GM12878 (cell line): ENCODE data around the gene HEATR1.

ENCODE experiments used
- FOXK2 ChIP-seq: fragments of 450-650 bp; IDR thresholded peaks from 2 replicates; pipeline ENCODE4 v1.6.1; 2017; ENCODE audit warnings: mild to moderate bottlenecking, moderate library complexity
- POLR2A ChIP-seq: IDR thresholded peaks from 2 replicates; pipeline ENCODE4 v1.6.1; 2011; ENCODE audit warnings: low read depth, mild to moderate bottlenecking, low read length
- RBBP5 ChIP-seq: fragments of 200-600 bp; sonication (generic); conservative IDR thresholded peaks from 2 replicates; pipeline ENCODE4 v1.6.1; 2016
- SIX5 ChIP-seq: IDR thresholded peaks from 2 replicates; pipeline ENCODE4 v1.6.1; 2011; ENCODE audit warnings: mild to moderate bottlenecking, low read depth, low read length, moderate library complexity; ENCODE audit not compliant: severe bottlenecking
- SREBF2 ChIP-seq: IDR thresholded peaks from 2 replicates; pipeline ENCODE4 v1.6.1; 2012; ENCODE audit warnings: mild to moderate bottlenecking, low read length
- TF ChIP-seq, protein P1 (sequence below): fragments of 450-650 bp; conservative IDR thresholded peaks from 2 replicates; pipeline ENCODE4 v1.6.1; 2017; ENCODE audit warnings: mild to moderate bottlenecking, moderate library complexity
- TF ChIP-seq, protein P2 (sequence below): IDR thresholded peaks from 2 replicates; pipeline ENCODE4 v1.6.1; 2011; ENCODE audit warnings: low read depth, low read length, improper control_type of control experiment, borderline replicate concordance
- TF ChIP-seq, protein P3 (sequence below), 3 experiments: IDR thresholded peaks in 2 of 3; conservative IDR thresholded peaks in 1 of 3; 2 replicates each; pipeline ENCODE4 v1.5.1; 2011; ENCODE audit warnings: low read depth in 3 of 3, low read length in 3 of 3, mild to moderate bottlenecking in 3 of 3, control low read depth in 2 of 3, moderate library complexity in 2 of 3, inconsistent platforms in 1 of 3, mixed read lengths in 1 of 3; ENCODE audit not compliant: control insufficient read depth in 2 of 3, insufficient read depth in 1 of 3; ENCODE audit errors: extremely low read depth in 1 of 3
- TF ChIP-seq, protein P4 (sequence below): fragments of 450-650 bp; IDR thresholded peaks from 2 replicates; pipeline ENCODE4 v1.6.1; 2017; ENCODE audit warnings: mild to moderate bottlenecking

DNA sequence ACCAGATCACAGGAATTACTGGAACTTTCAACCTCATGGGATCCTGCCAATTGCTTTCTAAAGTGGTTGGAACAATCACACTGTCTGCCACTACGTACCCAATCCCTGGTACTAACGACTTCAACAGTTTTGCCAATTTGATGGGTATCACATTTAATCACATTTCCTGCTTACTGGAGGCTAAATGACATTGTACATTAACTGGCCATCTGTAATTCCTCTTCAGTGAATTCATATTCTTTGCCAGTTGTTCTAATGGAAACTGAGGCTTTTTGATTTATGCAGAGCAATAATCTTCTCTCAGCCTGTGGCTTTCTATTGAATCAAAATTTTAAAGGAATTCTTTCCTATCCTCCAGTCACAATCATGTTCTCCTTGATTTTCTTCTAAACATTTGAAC lies 42.3 kb downstream of the HEATR1 start:
- TF ChIP-seq RBBP5 (no peak), POLR2A (no peak), SREBF2 (no peak), FOXK2 (no peak), SIX5 (no peak)
- TF ChIP-seq, protein P1, sequence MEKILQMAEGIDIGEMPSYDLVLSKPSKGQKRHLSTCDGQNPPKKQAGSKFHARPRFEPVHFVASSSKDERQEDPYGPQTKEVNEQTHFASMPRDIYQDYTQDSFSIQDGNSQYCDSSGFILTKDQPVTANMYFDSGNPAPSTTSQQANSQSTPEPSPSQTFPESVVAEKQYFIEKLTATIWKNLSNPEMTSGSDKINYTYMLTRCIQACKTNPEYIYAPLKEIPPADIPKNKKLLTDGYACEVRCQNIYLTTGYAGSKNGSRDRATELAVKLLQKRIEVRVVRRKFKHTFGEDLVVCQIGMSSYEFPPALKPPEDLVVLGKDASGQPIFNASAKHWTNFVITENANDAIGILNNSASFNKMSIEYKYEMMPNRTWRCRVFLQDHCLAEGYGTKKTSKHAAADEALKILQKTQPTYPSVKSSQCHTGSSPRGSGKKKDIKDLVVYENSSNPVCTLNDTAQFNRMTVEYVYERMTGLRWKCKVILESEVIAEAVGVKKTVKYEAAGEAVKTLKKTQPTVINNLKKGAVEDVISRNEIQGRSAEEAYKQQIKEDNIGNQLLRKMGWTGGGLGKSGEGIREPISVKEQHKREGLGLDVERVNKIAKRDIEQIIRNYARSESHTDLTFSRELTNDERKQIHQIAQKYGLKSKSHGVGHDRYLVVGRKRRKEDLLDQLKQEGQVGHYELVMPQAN, result no peak
- TF ChIP-seq, protein P2, sequence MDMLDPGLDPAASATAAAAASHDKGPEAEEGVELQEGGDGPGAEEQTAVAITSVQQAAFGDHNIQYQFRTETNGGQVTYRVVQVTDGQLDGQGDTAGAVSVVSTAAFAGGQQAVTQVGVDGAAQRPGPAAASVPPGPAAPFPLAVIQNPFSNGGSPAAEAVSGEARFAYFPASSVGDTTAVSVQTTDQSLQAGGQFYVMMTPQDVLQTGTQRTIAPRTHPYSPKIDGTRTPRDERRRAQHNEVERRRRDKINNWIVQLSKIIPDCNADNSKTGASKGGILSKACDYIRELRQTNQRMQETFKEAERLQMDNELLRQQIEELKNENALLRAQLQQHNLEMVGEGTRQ, result no peak
- TF ChIP-seq, protein P3, sequence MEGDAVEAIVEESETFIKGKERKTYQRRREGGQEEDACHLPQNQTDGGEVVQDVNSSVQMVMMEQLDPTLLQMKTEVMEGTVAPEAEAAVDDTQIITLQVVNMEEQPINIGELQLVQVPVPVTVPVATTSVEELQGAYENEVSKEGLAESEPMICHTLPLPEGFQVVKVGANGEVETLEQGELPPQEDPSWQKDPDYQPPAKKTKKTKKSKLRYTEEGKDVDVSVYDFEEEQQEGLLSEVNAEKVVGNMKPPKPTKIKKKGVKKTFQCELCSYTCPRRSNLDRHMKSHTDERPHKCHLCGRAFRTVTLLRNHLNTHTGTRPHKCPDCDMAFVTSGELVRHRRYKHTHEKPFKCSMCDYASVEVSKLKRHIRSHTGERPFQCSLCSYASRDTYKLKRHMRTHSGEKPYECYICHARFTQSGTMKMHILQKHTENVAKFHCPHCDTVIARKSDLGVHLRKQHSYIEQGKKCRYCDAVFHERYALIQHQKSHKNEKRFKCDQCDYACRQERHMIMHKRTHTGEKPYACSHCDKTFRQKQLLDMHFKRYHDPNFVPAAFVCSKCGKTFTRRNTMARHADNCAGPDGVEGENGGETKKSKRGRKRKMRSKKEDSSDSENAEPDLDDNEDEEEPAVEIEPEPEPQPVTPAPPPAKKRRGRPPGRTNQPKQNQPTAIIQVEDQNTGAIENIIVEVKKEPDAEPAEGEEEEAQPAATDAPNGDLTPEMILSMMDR (IDR thresholded peaks at IDR 0.05 in 2 of 3, conservative IDR thresholded peaks at IDR 0.05 in 1 of 3; ENCODE audit: control insufficient read depth in 2 of 3, extremely low read depth in 1 of 3, insufficient read depth in 1 of 3, low read depth in 3 of 3, low read length in 3 of 3), result no peak
- TF ChIP-seq, protein P4, sequence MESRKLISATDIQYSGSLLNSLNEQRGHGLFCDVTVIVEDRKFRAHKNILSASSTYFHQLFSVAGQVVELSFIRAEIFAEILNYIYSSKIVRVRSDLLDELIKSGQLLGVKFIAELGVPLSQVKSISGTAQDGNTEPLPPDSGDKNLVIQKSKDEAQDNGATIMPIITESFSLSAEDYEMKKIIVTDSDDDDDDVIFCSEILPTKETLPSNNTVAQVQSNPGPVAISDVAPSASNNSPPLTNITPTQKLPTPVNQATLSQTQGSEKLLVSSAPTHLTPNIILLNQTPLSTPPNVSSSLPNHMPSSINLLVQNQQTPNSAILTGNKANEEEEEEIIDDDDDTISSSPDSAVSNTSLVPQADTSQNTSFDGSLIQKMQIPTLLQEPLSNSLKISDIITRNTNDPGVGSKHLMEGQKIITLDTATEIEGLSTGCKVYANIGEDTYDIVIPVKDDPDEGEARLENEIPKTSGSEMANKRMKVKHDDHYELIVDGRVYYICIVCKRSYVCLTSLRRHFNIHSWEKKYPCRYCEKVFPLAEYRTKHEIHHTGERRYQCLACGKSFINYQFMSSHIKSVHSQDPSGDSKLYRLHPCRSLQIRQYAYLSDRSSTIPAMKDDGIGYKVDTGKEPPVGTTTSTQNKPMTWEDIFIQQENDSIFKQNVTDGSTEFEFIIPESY, result no peak
